GM23338 (cell line): ENCODE data around the gene GCNT3. TPM values are rescaled to one million over a fixed set of nuclear protein-coding genes. Genes with fewer than 3 reads are reported as not detected.

Source experiments
- ATAC-seq: fragments of 200-7000 bp; cut with Tn5 transposase; 3 replicates; pipeline ENCODE4 v1.9.1; 2020
- DNase-seq: peaks from one replicate; pipeline ENCODE4 v3.0.0-alpha.2; 2015; ENCODE audit warnings: low spot score
- H2AFZ ChIP-seq: fragments of 200-600 bp; sonication (generic); 2 replicates; pipeline ENCODE4 v1.8.0; 2016; ENCODE audit warnings: antibody characterized with exemption, mild to moderate bottlenecking, moderate library complexity
- H3F3A ChIP-seq: fragments of 200-600 bp; sonication (generic); replicated peaks from 2 replicates; pipeline ENCODE4 v1.8.0; 2017; ENCODE audit warnings: antibody characterized with exemption, mixed run types, low read depth
- H3K27ac ChIP-seq: fragments of 200-600 bp; sonication (generic); 2 replicates; pipeline ENCODE4 v1.6.1; 2016; ENCODE audit warnings: low read depth
- H3K27me3 ChIP-seq: fragments of 200-600 bp; sonication (generic); 2 replicates; pipeline ENCODE4 v1.8.0; 2016; ENCODE audit warnings: mild to moderate bottlenecking, mixed run types, moderate library complexity; ENCODE audit not compliant: insufficient read depth
- H3K36me3 ChIP-seq: fragments of 200-600 bp; sonication (generic); 2 replicates; pipeline ENCODE4 v1.8.0; 2016; ENCODE audit warnings: mild to moderate bottlenecking; ENCODE audit not compliant: insufficient read depth
- H3K4me1 ChIP-seq: fragments of 200-600 bp; sonication (generic); 2 replicates; pipeline ENCODE4 v1.8.0; 2016; ENCODE audit warnings: mild to moderate bottlenecking, moderate library complexity; ENCODE audit not compliant: insufficient read depth
- H3K4me2 ChIP-seq: fragments of 200-600 bp; sonication (generic); 2 replicates; pipeline ENCODE4 v1.7.1; 2017; ENCODE audit warnings: mixed run types
- H3K4me3 ChIP-seq: fragments of 200-600 bp; sonication (generic); 2 replicates; pipeline ENCODE4 v1.6.1; 2016; ENCODE audit warnings: mixed run types
- H3K79me2 ChIP-seq: fragments of 200-600 bp; sonication (generic); replicated peaks from 2 replicates; pipeline ENCODE4 v1.8.0; 2017; ENCODE audit warnings: mild to moderate bottlenecking; ENCODE audit not compliant: insufficient read depth
- H3K9me2 ChIP-seq: fragments of 200-600 bp; sonication (generic); 2 replicates; pipeline ENCODE4 v1.8.0; 2017; ENCODE audit not compliant: insufficient read depth
- H4K20me1 ChIP-seq: fragments of 200-600 bp; sonication (generic); replicated peaks from 2 replicates; pipeline ENCODE4 v1.8.0; 2017; ENCODE audit warnings: mild to moderate bottlenecking; ENCODE audit not compliant: insufficient read depth
- H3K27ac Mint-ChIP-seq: 2 replicates; pipeline ENCODE4 v1.8.0; 2020; ENCODE audit warnings: inconsistent platforms, mild to moderate bottlenecking, moderate library complexity, mixed read lengths
- H3K27me3 Mint-ChIP-seq: 3 replicates; pipeline ENCODE4 v1.8.0; 2022; ENCODE audit warnings: low read depth, mild to moderate bottlenecking, moderate library complexity, mixed read lengths, inconsistent platforms; ENCODE audit not compliant: insufficient read depth, poor library complexity
- H3K36me3 Mint-ChIP-seq: 3 replicates; pipeline ENCODE4 v1.8.0; 2021; ENCODE audit warnings: low read depth, mild to moderate bottlenecking, inconsistent platforms, moderate library complexity, mixed read lengths
- H3K4me1 Mint-ChIP-seq: 3 replicates; pipeline ENCODE4 v1.8.0; 2020; ENCODE audit warnings: mild to moderate bottlenecking, inconsistent platforms, mixed read lengths
- H3K4me3 Mint-ChIP-seq: 3 replicates; pipeline ENCODE4 v1.8.0; 2021; ENCODE audit warnings: moderate library complexity, mild to moderate bottlenecking, inconsistent platforms, mixed read lengths
- H3K9me3 Mint-ChIP-seq: 3 replicates; pipeline ENCODE4 v1.8.0; 2020; ENCODE audit warnings: moderate library complexity, mild to moderate bottlenecking, inconsistent platforms, mixed read lengths
- CTCF ChIP-seq, 2 experiments: fragments of 200-600 bp in 1 of 2; sonication (generic) in 1 of 2; conservative IDR thresholded peaks; 2 replicates each; pipeline versions ENCODE4 v1.5.1 to v1.6.1; 2016 to 2017; ENCODE audit warnings: antibody characterized with exemption in 2 of 2, low read depth in 2 of 2, mild to moderate bottlenecking in 2 of 2, moderate library complexity in 1 of 2
- EZH2phosphoT487 ChIP-seq: fragments of 200-600 bp; sonication (generic); IDR thresholded peaks from one replicate; pipeline ENCODE4 v1.8.1; 2018; ENCODE audit warnings: antibody characterized with exemption; ENCODE audit not compliant: unreplicated experiment
- JUNB ChIP-seq: IDR thresholded peaks from one replicate; pipeline ENCODE4 v1.6.1; 2016; ENCODE audit warnings: antibody characterized with exemption; ENCODE audit not compliant: unreplicated experiment
- NANOG ChIP-seq: IDR thresholded peaks from 2 replicates; pipeline ENCODE4 v1.6.1; 2016; ENCODE audit warnings: antibody characterized with exemption, borderline replicate concordance
- POLR2AphosphoS5 ChIP-seq: IDR thresholded peaks from 2 replicates; pipeline ENCODE4 v1.6.1; 2016; ENCODE audit warnings: antibody characterized with exemption, low read depth
- REST ChIP-seq: IDR thresholded peaks from one replicate; pipeline ENCODE4 v1.6.1; 2018; ENCODE audit warnings: antibody characterized with exemption; ENCODE audit not compliant: unreplicated experiment
- STAT1 ChIP-seq: IDR thresholded peaks from one replicate; pipeline ENCODE4 v1.6.1; 2016; ENCODE audit warnings: antibody characterized with exemption; ENCODE audit not compliant: unreplicated experiment
- ZNF331 ChIP-seq: fragments of 250-450 bp; sonication (Bioruptor Pico); IDR thresholded peaks from 2 replicates; pipeline ENCODE4 v1.5.0; 2020; ENCODE audit warnings: low read depth, mild to moderate bottlenecking, moderate library complexity
- polyA plus RNA-seq: library from polyadenylated mRNA; unstranded; fragments of >200 nt; fragmentation: Nextera tagmentation; extraction: Ambion mirVana; gene quantifications from 2 replicates; pipeline ENCODE4 v1.2.1, GENCODE V29; 2016
- total RNA-seq: library from RNA; depleted of rRNA; stranded (reverse); fragments of >200 nt; shearing (Covaris generic); gene quantifications from 2 replicates; pipeline ENCODE4 v1.2.3, GENCODE V29; 2014

GCNT3 gene
- total and polyA plus RNA-seq, 2 experiments from 2014 or later, result not detected

- H3K4me3 ChIP-seq, result no peak overlapping the region
- H3K27ac Mint-ChIP-seq, result no peak overlapping the region
- no peak overlapping the region for H3K4me2 ChIP-seq
- H3K36me3 ChIP-seq, result no peaks in the 10 kb centered on the region; the same call in 1 of the 2 replicates
- H2AFZ ChIP-seq, result no peak overlapping the region
- no peaks in the 10 kb centered on the region for H3K9me3 Mint-ChIP-seq
- no peaks in the 10 kb centered on the region for H3K79me2 ChIP-seq
- no peaks in the 10 kb centered on the region for H3F3A ChIP-seq
- H3K36me3 Mint-ChIP-seq, result no peaks in the 10 kb centered on the region
- H3K27ac ChIP-seq, result no peak overlapping the region
- H3K4me3 Mint-ChIP-seq, result no peak overlapping the region
- no peaks in the 10 kb centered on the region for H3K27me3 Mint-ChIP-seq
- no peaks in the 10 kb centered on the region for H3K27me3 ChIP-seq
- no peaks in the 10 kb centered on the region for H3K4me1 Mint-ChIP-seq
- no peaks in the 10 kb centered on the region for H3K9me2 ChIP-seq
- no peak for TF ChIP-seq REST
- 0 out of 4 replicates have a peak, but pooled peaks of 1 of the 2 experiments have one; percentile 30 for TF ChIP-seq CTCF (conservative IDR thresholded peaks at IDR 0.05; ENCODE audit: low read depth in 2 of 2)
- H4K20me1 ChIP-seq, result no peaks in the 10 kb centered on the region
- ATAC-seq (no peak), DNase-seq (no peak)
- no peaks in the 10 kb centered on the region for H3K4me1 ChIP-seq
Measured at GRCh38 chr15:59562448-59563186, 49.0 kb upstream of the GCNT3 start.

- Mint-ChIP-seq H3K27ac (no peak overlapping the region), H3K36me3 (no peaks in the 10 kb centered on the region), H3K4me3 (no peak overlapping the region), H3K9me3 (no peaks in the 10 kb centered on the region), H3K4me1 (peaks cover 1% of the 10 kb centered on the region), H3K27me3 (no peaks in the 10 kb centered on the region)
- Histone ChIP-seq H3K27me3 (no peaks in the 10 kb centered on the region), H3K27ac (no peak overlapping the region), H3K9me2 (no peaks in the 10 kb centered on the region), H3K4me2 (no peak overlapping the region), H3K36me3 (no peaks in the 10 kb centered on the region; the same call in 1 of the 2 replicates), H3K4me1 (peaks cover 4% of the 10 kb centered on the region; the same call in 1 of the 2 replicates), H3K79me2 (no peaks in the 10 kb centered on the region), H2AFZ (no peak overlapping the region), H3F3A (no peaks in the 10 kb centered on the region), H3K4me3 (no peak overlapping the region), H4K20me1 (no peaks in the 10 kb centered on the region)
- no peak for TF ChIP-seq NANOG
- TF ChIP-seq STAT1, result no peak
- no peak for TF ChIP-seq ZNF331 (CRISPR knock-in tag)
- TF ChIP-seq CTCF (conservative IDR thresholded peaks at IDR 0.05; ENCODE audit: low read depth in 2 of 2), result no peak
- TF ChIP-seq EZH2phosphoT487, result no peak
- no peak for TF ChIP-seq POLR2AphosphoS5
- no peak for TF ChIP-seq REST
- TF ChIP-seq JUNB, result no peak
- ATAC-seq (no peak), DNase-seq (no peak)
Measured at GRCh38 chr15:59565299-59565698, 46.3 kb upstream of the GCNT3 start.
